HG02571 (cell line): Measurements from ENCODE around the gene PIGM.

ENCODE experiments used
- ATAC-seq: cut with Tn5 transposase; IDR thresholded peaks from one replicate; pipeline ENCODE4 v1.9.1; 2021; ENCODE audit warnings: mild to moderate bottlenecking, moderate library complexity; ENCODE audit not compliant: unreplicated experiment

The PIGM gene

GRCh38 chr1:160022330-160023310 lies 9.2 kb downstream of the PIGM start:
- ATAC-seq, result no peak

GRCh38 chr1:160021376-160022074 lies 10.3 kb downstream of the PIGM start:
- ATAC-seq, result no peak

DNA sequence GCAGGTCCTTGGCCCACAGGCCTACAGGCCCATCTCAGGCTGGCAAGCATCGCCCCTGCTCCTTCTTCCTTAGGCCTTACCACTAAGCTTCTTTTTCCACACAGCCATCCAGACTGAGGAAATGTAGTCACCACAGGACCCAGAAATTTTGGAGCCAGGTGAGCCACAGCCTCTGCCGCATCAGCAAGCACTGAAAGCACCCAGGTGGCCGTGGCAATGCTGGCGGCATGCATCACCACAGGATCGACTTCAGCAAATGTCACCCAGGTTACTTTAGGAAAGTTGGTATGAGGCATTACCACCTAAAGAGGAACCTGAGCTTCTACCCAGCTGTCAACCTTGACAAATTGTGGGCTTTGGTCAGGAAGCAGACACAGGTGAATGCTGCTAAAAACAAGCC lies 11.6 kb downstream of the PIGM start:
- no peak for ATAC-seq

DNA sequence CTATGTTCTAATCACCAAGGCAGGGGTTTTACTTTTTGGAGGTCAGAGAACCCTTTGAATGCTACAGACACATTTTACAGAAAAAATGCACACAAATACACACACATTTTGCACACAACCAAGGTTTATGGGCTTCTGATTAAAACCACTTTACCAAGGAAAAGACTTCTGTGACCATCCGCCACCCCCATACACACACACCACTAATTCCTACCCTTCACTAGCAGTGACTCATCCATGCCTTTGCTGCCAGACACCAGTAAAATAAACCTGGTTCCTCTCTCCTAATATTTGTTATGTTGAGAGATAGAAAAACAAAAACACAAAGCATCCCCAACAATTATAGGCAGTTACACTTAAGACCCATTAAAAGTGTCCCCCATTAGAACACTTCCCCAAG lies 12.9 kb downstream of the PIGM start:
- no peak for ATAC-seq

DNA sequence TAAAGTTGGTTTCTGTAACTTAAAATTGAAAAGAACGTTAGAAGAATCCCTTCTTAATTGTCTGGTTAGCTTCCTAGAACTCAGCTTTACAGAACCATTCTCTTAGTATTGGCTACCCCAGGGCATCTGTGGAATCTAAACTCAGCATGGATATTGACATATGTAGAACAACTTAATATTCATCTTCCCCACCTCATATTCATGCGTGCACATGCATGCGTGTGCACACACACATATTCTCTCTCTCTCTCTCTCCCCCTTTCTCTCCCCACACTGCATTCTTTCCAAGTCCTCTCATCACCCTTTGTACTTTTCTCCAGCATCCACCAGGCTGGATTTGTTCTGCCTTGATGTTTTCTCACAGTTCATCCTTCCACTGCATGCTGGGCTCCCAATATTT lies 13.4 kb downstream of the PIGM start:
- ATAC-seq, result no peak

- no peak for ATAC-seq
These were observed 14.2 kb downstream of the PIGM start for GRCh38 chr1:160017592-160017991.

GRCh38 chr1:160011781-160012180 lies 20.0 kb downstream of the PIGM start:
- ATAC-seq, result no peak

DNA sequence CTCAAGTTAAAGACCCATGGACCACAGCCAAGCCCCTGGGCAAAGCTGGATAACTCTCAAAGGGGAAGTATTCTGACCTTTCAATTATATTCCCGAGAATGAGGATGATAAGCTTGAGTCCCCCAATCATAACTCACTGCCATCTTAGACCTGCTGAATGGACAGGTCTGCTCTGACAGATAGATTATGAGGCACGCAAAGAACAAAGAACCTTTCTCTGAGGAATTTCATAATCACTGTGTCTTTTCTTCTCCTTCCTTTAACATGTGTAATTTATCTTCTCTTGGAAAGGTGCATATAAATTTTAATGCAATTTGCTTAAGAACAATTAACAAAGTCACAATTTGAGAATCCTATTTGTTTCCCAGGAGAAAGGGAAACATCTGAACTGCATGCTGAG lies 22.0 kb downstream of the PIGM start:
- no peak for ATAC-seq

DNA sequence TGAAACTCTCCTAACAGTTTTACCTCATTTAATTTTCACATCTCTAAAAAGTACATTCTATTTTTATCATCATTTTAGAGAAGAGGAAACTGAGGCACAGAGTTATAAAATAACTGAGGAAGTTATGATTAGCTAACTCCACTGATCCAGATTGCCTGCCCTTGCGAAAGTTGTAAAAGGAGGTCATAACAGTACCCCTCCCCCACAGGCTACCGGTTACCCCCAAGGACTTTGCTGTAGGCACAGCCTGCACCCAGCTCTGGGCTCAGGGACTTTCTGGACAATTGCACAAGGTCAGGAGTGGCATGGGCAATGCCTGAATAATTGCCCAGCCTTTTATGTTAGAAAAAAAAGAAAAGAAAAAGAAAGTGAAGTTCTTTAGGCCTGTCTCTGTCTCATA lies 22.7 kb downstream of the PIGM start:
- ATAC-seq, result no peak

DNA sequence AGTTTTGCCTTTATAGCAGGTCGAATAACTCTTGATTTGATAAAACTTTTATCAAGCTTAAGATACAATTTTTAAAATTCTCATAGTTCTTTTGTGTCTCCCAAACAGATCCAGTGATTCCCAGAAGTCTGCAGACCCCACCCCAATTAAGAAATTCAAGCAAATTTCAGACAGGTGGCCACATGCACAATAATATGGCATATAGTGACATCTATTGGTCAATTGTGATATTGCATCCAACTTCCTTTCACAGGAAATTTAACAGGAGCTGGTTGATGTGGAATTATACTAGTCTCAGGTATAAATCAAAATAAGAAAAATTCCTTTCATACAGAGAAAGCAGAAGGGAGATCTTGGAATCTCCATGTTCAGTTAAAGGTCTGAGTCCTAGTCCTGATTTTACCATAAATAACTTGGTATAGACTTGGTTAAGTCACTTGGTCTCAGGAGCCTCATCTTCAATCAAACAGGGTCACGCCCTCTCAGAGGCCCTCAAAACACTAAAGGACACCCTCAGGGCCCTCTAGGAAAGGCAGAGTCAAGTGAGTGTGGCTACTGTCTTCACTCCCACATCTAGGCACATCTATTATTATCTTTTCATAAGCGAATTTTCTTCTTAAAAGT lies 24.1 kb downstream of the PIGM start:
- ATAC-seq, result no peak

- ATAC-seq, result no peak
These were observed 25.4 kb downstream of the PIGM start for GRCh38 chr1:160006312-160006940.

DNA sequence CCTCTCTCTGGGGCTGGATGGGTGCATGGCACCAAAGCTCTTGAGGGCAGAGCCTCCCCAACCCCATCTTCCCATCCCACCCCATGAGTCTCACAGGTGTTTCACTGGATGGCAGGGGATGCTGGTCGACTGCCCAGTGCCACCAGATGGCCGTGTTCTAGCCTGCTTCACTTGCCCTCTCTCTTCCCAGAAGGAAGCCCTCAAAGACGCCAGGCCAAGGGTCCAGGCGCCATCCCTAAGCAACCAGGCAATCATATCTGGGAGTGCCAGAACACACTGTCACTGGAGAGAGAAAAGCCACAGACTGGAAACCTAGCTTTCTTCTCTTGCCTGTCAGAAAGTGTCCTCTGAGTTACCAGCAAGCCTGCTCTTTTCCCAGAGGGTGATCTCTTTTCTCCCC lies 26.7 kb downstream of the PIGM start:
- ATAC-seq, result no peak

DNA sequence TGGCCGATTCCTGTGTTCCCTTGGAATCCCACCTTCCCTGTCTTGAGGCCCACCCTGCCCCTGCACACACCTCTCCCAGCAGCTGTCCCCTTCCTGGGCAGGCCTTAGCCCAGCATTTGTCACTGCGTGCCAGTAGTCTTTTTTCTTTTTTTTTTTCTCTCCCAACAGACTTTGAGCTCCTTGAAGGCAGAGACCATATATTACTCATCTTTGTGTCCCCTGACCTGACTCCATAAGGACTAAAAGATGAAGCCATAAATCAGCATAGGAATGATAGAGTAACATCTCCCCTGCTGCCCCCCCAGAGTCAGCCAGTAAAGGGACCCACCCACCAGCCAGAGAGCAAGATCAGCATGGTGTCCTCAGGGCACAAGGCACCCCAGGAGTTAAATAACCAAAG lies 27.4 kb downstream of the PIGM start:
- no peak for ATAC-seq

DNA sequence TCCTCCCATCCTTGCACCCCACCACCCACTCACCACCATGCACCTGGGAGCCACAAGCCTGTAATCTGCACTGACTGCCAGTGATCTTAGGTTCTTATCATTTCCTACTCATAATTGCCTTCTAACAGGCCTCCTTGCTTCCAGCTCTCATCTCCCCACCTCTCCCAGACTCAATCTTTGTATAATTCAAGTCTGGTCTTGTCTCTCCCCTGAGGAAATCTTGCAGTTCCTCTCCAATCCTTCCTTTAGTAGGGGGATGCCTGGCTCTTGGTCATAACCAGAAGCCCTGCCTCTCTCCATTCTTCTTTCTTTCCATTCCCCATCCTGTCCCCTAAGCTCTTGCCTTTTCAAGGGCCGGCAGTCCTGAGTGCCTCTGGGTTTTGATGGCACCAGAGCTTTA lies 27.8 kb downstream of the PIGM start:
- no peak for ATAC-seq

- ATAC-seq, result no peak
These were observed 30.4 kb downstream of the PIGM start for GRCh38 chr1:160001440-160001839.

GRCh38 chr1:159999204-159999603 lies 32.6 kb downstream of the PIGM start:
- no peak for ATAC-seq

DNA sequence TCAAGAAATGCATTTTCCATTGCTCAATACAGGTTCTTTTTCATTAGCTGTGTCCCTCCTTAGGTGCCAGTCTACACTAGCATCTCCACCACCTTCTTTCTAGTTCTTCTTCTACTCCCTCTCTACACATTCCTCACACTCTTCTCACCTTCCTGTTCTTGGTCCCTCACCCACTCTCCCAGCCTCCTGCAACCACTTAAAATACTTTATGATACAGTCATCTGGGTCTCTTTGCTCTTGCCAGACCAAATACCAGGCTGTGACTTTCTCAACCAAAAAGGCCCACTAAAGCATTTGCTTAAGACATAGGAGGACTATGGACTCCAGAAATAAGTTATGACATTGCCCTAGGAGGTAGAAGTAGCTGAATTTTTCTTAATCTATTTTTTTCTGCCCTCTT lies 35.1 kb downstream of the PIGM start:
- no peak for ATAC-seq

- ATAC-seq, result no peak
These were observed 36.9 kb downstream of the PIGM start for GRCh38 chr1:159994896-159995295.

- no peak for ATAC-seq
These were observed 37.9 kb downstream of the PIGM start for GRCh38 chr1:159993911-159994310.

DNA sequence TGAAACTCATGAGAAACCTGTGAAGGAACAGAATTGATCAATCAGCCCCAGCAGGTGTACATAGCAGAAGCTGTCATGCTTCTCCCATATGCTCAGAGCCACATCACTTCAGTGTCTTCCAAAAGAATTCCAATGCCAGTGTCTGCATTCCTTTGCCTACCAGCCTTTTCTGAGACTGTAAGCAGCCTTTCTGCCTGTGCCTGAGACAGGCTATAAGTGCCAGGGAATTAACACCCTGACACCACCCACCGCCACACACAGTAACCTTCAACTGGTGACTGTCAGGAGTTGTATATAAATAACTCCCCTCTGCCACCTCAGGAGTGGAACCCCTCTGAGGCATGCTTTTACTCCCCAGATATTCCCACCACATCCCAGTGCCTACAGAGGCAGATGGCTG lies 39.6 kb downstream of the PIGM start:
- no peak for ATAC-seq

DNA sequence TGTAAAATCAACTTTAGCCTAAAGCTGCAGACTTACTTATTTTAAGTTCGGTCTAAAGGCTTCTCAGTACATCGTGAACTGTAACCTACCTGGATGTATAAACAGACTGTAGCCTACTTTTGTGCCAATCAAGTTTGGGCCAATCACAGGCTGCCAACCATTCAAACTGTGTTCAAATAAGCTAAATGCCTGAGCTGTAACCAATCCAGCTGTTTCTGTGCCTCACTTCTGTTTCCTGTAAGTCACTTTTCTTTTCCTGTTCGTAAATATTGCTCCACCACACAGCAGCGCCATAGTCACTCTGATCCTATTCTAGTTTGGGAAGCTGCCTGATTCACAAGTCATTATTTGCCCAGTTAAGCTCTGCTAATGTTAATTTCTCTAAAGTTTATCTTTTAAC lies 40.3 kb downstream of the PIGM start:
- no peak for ATAC-seq
